GM19025 (cell line): ENCODE data around the gene FMO4.
"Not testable (repeated sequence)": the region's sequence is repeated elsewhere in the genome, so short reads cannot be mapped to it uniquely, and the experiment has no call there.

Experiments used
- ATAC-seq: cut with Tn5 transposase; IDR thresholded peaks from one replicate; pipeline ENCODE4 v1.9.1; 2021; ENCODE audit warnings: mild to moderate bottlenecking, low read depth, moderate library complexity; ENCODE audit not compliant: unreplicated experiment

Gene FMO4

DNA sequence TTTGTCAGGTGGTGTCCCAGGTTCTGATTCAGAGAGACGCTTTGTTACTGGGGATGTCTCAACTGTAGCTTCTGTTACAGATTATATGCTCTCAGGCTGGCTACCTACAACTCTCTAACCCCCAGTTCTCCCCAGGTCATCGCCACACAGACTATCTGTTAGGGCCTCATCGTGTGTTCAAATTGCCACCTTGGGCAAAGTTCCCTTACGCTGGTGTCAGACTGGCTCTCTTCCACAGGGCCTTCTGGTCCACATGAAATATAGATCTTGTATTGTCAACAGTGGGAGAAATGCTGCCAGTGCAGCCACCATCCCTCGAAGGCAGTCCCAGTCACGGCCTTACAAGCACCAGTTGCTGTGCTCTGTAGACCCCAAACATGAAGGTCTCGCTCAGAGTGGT is 15.3 kb downstream of the FMO4 start:
- no peak for ATAC-seq

DNA sequence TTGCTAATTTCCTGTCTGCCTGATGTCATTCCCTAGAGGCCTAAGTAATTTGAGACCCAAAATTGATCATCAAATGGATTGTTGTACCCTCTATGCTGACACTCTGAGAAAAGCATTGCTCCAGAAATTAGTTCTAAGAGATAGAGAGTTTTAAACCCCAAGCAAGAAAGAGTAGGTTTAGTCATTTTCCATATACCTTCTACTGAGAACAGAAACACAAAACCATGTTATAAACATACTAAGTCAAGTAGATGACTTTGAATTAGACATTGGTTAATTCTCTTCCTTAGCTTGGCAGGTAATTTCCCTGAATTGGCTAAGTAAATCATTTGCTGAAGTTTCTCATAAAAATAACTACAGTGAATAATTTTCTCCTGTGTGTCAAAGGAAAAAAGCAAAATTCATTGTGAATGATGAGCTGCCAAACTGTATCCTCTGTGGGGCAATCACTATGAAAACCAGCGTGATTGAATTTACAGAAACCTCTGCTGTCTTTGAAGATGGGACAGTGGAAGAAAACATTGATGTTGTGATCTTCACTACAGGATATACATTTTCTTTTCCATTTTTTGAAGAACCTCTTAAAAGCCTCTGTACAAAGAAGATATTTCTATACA is 20.1 kb downstream of the FMO4 start:
- ATAC-seq = no peak

DNA sequence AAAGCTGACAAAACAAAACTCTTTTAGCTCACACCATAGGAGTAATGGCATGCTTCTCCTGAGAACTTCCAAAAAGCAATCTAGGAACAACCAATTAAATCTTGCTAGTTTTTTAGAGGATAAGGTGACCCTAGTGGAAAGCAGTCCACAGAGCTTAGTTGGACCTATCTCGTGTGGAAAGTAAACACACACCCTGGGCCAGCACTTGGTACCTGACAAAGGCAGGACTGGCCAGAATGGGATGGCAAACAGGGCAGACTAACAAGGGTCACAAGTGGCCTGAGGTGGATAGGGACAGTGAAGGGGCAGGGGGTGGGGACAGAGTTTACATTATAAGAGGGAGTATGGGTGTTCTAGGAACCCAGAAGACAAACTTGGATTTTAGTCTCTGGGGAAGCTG is 22.0 kb downstream of the FMO4 start:
- ATAC-seq = no peak

DNA sequence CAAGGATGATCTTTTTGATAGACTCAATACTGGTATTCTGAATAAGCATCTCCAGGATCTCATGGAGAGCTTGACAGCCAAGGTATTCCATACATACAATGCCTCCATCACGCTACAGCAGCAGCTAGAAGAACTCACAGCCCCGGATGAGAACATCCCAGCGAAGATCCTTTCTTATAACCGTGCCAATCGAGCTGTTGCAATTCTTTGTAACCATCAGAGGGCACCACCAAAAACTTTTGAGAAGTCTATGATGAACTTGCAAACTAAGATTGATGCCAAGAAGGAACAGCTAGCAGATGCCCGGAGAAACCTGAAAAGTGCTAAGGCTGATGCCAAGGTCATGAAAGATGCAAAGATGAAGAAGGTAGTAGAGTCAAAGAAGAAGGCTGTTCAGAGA is 25.4 kb downstream of the FMO4 start:
- ATAC-seq = not testable (repeated sequence)

DNA sequence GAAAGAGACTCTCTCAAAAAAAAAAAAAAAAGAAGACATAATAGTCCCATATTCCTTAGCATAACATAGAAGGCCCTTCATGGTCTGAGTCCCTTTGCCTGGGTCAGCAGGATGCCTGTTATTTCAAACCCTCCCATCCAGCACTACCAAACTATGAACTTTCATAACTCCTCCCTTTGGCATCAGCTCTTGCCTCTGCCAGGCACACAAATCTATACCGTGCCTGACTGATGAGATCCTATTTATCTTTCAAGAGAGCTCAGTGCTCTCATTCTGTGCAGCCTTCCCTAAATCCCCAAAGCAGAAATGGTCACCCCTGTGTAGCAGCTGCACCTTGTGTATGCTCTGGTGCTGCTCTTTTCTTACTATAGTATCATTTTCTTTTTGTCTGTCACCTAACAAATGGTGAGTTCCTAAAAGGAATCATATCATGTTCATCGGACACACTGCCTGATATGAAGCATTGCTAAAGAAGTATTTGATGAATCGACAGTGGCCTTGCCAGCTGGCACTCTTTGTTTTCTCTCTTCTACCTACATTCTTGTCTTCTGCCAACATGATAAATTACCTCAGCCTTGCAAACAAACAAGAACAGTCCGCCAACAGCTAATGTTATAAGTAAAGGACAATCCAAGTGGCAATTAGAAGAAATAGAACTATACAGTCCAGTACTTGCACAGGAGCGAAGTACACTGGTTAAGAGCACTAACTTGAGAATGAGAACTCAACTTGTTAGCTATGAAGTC is 29.9 kb downstream of the FMO4 start:
- ATAC-seq = no peak

DNA sequence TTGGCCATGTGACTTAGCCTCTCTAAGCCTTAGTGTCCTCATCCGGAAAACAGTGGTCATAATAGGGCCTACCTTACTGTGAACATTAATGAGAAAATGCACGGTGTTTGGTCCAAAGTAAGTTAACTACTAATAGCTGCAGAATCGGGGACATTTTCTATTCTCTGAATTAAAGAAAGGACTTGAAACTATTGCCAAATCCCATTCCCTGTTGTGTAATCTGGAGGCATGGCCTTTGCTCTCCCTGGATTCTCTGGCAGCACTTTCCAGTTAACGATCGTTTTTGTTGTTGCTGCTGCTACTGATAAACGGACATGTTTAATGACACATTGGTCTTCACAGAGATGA is 30.5 kb downstream of the FMO4 start:
- no peak for ATAC-seq

DNA sequence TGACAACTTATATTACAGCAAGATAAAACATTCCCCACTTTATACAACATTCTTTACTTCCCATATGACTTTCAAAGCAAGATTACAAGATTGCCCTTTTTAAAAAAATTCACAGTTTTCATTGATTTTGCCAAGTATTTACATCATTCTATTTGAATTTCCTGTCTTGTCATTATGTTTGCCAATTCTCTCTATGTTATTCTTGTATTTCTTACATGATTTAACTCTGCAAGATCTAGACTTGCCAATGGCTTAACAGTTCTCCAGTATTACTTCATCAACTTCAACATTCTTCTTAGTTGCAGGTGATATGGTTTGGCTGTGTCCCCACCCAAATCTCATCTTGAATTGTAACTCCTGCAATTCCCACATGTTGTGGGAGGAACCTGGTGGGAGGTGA is 31.6 kb downstream of the FMO4 start:
- no peak for ATAC-seq

DNA sequence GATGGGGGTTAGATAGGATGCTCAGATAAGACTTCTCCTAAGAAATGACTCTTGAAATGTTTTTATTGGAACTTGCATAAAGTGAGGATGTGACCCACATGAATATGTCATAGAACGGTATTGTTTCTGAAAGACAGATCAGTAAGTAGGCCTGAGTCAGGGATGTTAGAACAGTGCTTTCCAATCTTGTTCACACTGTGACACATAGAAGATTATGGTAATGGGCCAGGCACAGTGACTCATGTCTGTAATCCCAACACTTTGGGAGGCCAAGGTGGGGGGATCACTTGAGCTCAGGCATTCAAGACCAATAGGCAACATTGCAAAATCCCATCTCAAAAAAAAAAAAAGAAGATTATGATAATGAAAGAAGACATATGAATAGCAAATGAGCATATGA is 32.9 kb downstream of the FMO4 start:
- no peak for ATAC-seq

DNA sequence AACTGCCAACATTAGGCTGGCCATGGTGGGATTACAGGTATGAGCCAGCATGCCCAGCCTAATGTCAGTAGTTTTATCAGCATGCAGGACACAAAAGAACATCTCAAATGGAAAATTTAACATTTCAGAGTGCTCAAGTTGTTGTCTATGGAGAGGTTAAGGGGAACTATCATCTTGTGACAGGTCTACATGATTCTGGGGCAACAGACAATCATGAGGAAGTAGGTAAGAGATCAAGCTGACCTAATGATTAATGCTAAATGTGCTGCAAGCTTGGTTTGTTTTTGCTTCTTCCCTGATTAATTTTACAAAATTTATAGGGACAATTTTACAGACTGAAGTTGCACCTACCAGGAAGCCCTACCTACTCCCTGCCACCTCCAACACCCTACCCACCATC is 36.6 kb downstream of the FMO4 start:
- ATAC-seq = no peak

DNA sequence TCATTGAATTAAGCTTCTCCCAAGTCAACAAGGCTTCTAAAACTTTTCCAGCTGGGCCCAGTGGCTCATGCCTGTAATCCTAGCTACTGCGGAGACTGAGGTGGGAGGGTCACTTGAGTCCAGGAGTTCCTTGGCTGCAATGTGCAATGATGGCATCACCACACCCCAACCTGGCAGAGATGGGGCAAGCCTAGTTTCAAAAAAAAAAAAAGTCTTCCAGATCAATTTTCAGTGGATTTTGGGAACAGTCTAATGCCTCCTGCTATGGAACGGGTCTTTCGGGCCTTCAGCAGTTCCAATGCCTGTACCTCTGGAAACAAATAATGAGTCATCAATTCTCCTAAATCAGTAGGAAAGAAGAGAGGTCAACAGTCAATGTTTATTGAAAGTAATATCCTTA is 38.0 kb downstream of the FMO4 start:
- no peak for ATAC-seq

DNA sequence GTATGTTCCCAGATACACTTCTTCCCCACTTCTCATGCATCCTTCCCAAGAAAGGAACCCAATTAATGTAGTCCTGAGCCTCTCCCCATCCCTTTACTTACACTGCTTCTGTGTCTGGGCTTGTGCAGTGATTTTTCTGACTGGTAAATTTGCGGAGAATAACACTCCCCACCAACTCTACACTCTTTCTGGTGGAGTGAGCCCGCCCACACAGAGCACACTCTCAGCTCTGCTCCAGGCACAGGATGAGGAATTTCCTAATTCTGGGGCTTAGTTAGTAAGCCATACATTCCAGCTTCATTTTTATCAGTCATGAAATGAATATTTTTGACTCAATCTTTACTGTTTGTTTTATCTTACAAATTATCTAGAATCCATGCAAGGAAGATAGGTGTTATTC is 38.6 kb downstream of the FMO4 start:
- no peak for ATAC-seq

DNA sequence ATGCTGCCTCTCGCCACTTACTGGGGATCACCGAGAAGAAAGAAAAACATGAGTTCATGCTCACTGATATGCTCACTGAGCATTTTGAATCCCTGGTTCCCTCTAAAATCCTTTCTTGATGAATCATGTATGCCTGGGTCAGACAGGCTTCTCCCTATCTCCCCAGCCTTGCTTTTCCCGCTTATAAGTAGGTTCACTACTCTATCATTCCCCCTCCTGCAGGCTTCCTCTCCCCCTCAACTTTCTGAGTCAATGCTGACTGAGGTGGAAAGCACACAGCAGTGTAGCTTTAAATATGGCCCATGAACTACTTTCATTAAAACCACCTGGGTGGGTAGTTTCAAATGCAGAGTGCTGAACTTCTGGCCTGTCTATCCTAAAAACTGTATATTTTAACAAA is 41.7 kb downstream of the FMO4 start:
- ATAC-seq = no peak

DNA sequence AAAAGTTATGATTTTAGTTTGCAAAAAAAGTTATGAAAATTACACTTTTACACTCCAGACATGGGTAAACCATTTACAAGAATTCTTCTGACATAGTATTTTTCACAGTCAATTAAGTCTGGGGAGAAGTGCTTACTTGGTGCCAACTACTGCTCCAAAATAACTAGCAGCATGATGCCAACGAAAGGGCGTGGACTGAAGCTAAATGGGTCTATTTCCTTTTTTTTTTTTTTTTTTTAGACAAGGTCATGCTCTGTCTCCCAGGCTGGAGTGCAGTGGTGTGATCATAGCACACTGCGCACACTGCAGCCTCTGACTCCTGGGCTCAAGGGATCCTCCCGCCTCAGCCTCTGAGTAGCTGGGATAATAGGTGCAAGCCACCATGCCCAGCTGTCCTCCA is 43.2 kb downstream of the FMO4 start:
- no peak for ATAC-seq

DNA sequence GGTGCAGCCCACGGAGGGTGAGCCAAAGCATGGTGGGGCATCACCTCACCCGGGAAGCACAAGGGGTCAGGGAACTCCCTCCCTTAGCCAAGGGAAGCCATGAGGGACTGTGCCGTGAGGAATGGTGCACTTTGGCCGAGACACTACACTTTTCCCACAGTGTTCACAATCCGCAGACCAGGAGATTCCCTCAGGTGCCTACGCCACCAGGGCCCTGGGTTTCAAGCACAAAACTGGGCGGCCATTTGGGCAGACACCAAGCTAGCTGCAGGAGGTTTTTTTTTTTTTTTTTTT is 45.3 kb downstream of the FMO4 start:
- not testable (repeated sequence) for ATAC-seq

DNA sequence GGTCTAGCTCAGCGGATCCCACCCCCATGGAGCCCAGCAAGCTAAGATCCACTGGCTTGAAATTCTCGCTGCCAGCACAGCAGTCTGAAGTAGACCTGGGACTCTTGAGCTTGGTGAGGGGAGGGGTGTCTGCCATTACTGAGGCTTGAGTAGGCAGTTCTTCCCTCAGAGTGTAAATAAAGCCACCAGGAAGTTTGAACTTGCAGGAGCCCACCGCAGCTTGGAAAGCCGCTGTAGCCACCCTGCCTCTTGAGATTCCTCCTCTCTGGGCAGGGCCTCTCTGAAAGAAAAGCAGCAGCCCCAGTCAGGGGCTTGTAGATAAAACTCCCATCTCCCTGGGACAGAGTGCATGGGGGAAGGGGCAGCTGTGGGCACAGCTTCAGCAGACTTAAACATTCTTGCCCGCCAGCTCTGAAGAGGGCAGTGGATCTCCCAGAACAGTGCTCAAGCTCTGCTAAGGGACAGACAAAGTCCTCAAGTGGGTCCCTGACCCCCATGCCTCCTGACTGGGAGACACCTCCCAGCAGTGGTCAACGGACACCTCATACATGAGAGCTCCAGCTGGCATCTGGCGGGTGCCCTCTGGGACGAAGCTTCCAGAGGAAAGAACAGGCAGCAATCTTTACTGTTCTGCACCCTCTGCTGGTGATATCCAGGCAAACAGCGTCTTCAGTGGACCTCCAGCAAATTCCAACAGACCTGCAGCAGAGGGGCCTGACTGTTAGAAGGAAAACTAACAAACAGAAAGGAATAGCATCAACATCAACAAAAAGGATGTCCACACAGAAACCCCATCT is 45.9 kb downstream of the FMO4 start:
- ATAC-seq = not testable (repeated sequence)

DNA sequence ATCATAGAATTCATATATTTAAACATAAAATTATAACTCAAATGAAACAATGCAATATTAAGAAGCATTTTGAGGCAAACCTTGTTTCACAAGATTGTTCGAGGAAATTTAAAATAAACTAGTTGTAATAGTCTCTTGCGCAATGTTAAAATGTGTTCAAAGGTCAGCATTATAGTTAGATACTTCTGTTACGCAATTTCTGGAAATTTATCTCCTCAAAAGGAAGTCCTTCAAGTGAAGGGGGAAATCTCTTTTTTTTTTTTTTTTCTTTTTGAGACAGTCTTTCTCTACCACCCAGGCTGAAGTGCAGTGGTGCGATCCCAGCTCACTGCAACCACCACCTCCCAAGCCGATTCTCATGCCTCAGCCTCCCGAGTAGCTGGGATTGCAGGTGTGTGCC is 52.1 kb downstream of the FMO4 start:
- no peak for ATAC-seq

DNA sequence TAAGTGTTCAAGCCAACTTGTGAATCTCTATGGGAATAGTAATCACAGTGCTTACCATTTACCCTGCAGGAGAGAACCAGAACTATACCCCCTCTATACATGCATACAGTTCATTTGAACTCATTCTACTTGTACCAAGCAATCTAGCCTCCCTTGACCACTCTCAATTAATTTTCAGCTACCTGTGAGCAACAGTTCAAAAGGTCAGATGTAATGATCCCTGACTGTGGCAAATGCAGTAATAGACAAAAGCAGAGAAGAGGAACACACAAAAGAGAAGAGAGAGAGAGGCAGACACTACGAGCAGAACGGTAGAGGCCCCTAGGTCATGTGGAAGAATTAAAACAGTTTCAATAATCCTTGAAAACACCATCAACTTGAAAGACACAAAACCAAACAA is 52.8 kb downstream of the FMO4 start:
- no peak for ATAC-seq

DNA sequence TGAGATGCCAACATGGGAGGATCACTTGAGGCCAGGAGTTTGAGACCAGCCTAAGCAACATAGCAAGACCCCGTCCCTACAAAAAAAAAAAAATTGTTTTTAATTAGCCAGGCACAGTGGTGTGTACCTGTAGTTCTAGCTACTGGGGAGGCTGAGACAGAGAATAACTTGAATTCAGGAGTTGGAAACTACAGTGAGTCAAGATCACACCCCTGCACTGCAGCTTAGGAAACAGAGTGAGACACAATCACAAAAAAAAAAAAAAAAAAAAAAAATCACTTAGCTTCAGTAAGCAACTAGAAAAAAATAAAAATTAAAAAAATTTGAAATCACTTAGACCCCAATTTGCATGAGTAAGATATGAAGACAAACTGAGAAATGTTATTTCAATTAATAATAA is 53.5 kb downstream of the FMO4 start:
- no peak for ATAC-seq

DNA sequence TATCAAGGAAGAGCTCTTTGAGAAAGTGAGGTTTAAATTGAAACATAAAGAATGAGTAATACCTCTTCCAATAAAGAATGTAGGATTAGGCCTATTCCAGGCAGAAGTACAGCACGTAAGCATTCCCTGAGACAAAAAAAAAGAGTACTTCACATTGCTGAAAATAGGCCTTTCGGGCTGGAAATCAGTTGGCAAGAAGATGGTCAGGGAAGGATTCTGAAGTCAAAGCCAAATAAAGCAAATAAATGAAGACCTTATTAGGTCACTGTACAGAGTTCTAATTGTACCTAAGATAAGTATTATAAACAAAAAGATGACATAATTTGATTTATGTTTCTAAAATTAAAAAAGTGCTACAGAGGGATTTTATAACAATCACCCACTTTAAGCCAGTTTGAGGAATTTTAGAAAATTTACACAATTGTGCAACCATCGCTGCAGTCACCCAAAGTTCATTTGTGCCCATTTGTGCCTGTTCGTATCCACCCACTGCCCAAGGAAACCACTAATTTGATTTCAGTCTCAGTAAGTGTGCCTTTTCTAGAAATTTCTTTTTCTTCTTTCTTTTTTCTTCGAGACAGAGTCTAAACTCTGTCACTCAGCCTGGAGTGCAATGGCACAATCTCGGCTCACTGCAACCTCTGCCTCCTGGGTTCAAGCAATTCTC is 58.6 kb downstream of the FMO4 start:
- no peak for ATAC-seq

DNA sequence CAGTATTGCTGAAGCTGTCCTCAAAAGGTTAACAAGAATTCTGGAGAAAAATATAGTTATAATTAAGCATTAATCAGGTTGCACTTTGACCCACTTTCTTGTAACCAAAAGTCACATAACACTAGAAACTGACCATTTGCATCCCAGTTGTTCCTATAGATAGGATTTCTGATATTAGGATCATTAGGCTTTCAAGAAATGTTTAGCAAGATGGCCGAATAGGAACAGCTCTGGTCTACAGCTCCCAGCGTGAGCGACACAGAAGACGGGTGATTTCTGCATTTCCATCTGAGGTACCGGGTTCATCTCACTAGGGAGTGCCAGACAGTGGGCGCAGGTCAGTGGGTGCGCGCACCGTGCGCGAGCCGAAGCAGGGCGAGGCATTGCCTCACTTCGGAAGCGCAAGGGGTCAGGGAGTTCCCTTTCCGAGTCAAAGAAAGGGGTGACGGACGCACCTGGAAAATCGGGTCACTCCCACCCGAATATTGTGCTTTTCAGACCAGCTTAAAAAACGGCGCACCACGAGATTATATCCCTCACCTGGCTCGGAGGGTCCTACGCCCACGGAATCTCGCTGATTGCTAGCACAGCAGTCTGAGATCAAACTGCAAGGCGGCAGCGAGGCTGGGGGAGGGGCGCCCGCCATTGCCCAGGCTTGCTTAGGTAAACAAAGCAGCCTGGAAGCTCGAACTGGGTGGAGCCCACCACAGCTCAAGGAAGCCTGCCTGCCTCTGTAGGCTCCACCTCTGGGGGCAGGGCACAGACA is 59.6 kb downstream of the FMO4 start:
- not testable (repeated sequence) for ATAC-seq

DNA sequence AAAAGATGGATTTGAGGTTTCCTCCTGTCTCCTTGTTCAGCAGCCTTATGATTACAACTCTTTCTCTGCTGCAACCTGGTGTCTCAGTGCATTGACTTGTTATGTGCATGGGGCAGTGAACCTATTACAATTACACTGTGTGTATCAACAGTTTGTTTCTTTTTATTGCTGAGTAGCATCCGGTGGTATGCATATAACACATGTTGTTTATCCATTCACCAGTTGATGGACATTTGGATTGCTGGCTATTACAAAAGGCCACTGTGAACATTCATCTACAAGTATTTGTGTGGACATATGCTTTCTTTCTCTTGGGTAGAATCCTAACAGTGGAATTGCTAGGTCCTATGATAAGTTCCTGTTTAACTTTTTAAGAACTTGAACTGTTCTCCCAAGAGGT is 65.9 kb downstream of the FMO4 start:
- no peak for ATAC-seq
